Left ventricle myocardium superior (tissue), 1 donor: Measurements from ENCODE around the gene EVA1C. TPM values are rescaled to one million over a fixed set of nuclear protein-coding genes. Genes with fewer than 3 reads are reported as not detected.
"Not testable (repeated sequence)": the region's sequence is repeated elsewhere in the genome, so short reads cannot be mapped to it uniquely, and the experiment has no call there.

Experiments used
- ATAC-seq: fragments of 200-7000 bp; cut with Tn5 transposase; one replicate; pipeline ENCODE4 v1.9.1; 2020; ENCODE audit warnings: mild to moderate bottlenecking, moderate library complexity
- DNase-seq: peaks from one replicate; pipeline ENCODE4 v3.0.0-alpha.2; 2020
- intact Hi-C: fragments of 100-400 bp; cut with micrococcal nuclease; formaldehyde crosslinking; loops from one replicate; pipeline ENCODE4 v1.11.0; 2022
- total RNA-seq: library from RNA; stranded (reverse); fragmentation: NEBNext Ultra II Directional; extraction: Animal tissue kit (Norgen Biotek cat#: 25700); gene quantifications from one replicate; pipeline ENCODE4 v1.2.1, GENCODE V29; 2021
- donor health status: DM: no; HTN: yes; CAD: no; lungs with severe emphysema.

Gene EVA1C
- total RNA-seq, 1 donor from 2014 or later: 13.6 TPM

GRCh38 chr21:32514275-32515055, 102.0 kb downstream of the EVA1C start:
- DNase-seq: no peak
- intact Hi-C loops: no loop called here
- ATAC-seq: no peak

- peak; percentile 31 for ATAC-seq
- intact Hi-C loops: no loop called here
- no peak for DNase-seq
Observed at GRCh38 chr21:32515874-32516273, 103.4 kb downstream of the EVA1C start.

- ATAC-seq (peak; percentile 4), DNase-seq (no peak)
- intact Hi-C loops: no loop called here
Observed at GRCh38 chr21:32516756-32517649, 104.5 kb downstream of the EVA1C start.

- intact Hi-C loops: no loop called here
- ATAC-seq (no peak), DNase-seq (no peak)
Observed at GRCh38 chr21:32519945-32520874, 107.7 kb downstream of the EVA1C start.

- intact Hi-C loops: no loop called here
- ATAC-seq: peak; percentile 79
- DNase-seq: peak; percentile 94
Observed at GRCh38 chr21:32520875-32521735, 108.6 kb downstream of the EVA1C start.

- DNase-seq (no peak), ATAC-seq (peak; percentile 7)
Observed at GRCh38 chr21:32521736-32522355, 109.3 kb downstream of the EVA1C start.

GRCh38 chr21:32523463-32523862, 111.0 kb downstream of the EVA1C start:
- intact Hi-C loops: no loop called here
- DNase-seq: no peak
- no peak for ATAC-seq

More at GRCh38 chr21:32521736-32522355, 109.3 kb downstream of the EVA1C start:
- intact Hi-C loops: no loop called here

GRCh38 chr21:32523988-32524719, 111.6 kb downstream of the EVA1C start:
- ATAC-seq (peak; percentile 41), DNase-seq (peak; percentile 49)
- intact Hi-C loops: no loop called here

GRCh38 chr21:32525282-32525681, 112.8 kb downstream of the EVA1C start:
- ATAC-seq: no peak
- DNase-seq: no peak
- intact Hi-C loops: no loop called here

- no peak for DNase-seq
- ATAC-seq: peak; percentile 48
- intact Hi-C loops: no loop called here
Observed at GRCh38 chr21:32529679-32530078, 117.2 kb downstream of the EVA1C start.

- ATAC-seq, DNase-seq: not testable (repeated sequence)
Observed at GRCh38 chr21:32530809-32531208, 118.3 kb downstream of the EVA1C start.

GRCh38 chr21:32531561-32531960, 119.1 kb downstream of the EVA1C start:
- intact Hi-C loops, ATAC-seq, DNase-seq: not testable (repeated sequence)

More at GRCh38 chr21:32530809-32531208, 118.3 kb downstream of the EVA1C start:
- intact Hi-C loops: not testable (repeated sequence)

- intact Hi-C loops: no loop called here
- DNase-seq (no peak), ATAC-seq (no peak)
Observed at GRCh38 chr21:32532636-32533035, 120.1 kb downstream of the EVA1C start.

- no peak for ATAC-seq
- DNase-seq: no peak
- intact Hi-C loops: no loop called here
Observed at GRCh38 chr21:32533053-32533452, 120.5 kb downstream of the EVA1C start.

GRCh38 chr21:32533611-32534010, 121.1 kb downstream of the EVA1C start:
- intact Hi-C loops: no loop called here
- no peak for ATAC-seq
- no peak for DNase-seq

GRCh38 chr21:32534113-32534512, 121.6 kb downstream of the EVA1C start:
- DNase-seq (no peak), ATAC-seq (no peak)
- intact Hi-C loops: no loop called here

GRCh38 chr21:32535612-32536011, 123.1 kb downstream of the EVA1C start:
- intact Hi-C loops: no loop called here
- DNase-seq: no peak
- ATAC-seq: no peak
